GM21381 (cell line): ENCODE measurements around the gene DLGAP1.
"Not testable (repeated sequence)": the region's sequence is repeated elsewhere in the genome, so short reads cannot be mapped to it uniquely, and the experiment has no call there.

Experiments used
- ATAC-seq: cut with Tn5 transposase; IDR thresholded peaks from one replicate; pipeline ENCODE4 v1.9.1; 2021; ENCODE audit warnings: mild to moderate bottlenecking, moderate library complexity; ENCODE audit not compliant: unreplicated experiment

DLGAP1 gene

GRCh38 chr18:3597409-3598357, 857.4 kb downstream of the DLGAP1 start:
- no peak for ATAC-seq

GRCh38 chr18:3596637-3597384, 858.3 kb downstream of the DLGAP1 start:
- peak; percentile 26 for ATAC-seq

GRCh38 chr18:3596324-3596636, 858.8 kb downstream of the DLGAP1 start:
- no peak for ATAC-seq

GRCh38 chr18:3595369-3596273, 859.5 kb downstream of the DLGAP1 start:
- peak; percentile 43 for ATAC-seq

GRCh38 chr18:3594760-3595368, 860.2 kb downstream of the DLGAP1 start:
- no peak for ATAC-seq

GRCh38 chr18:3593904-3594759, 861.0 kb downstream of the DLGAP1 start:
- ATAC-seq: peak; percentile 49

GRCh38 chr18:3593381-3593903, 861.7 kb downstream of the DLGAP1 start:
- no peak for ATAC-seq

GRCh38 chr18:3592864-3593263, 862.2 kb downstream of the DLGAP1 start:
- ATAC-seq: no peak

- ATAC-seq: no peak
These were observed 864.9 kb downstream of the DLGAP1 start for GRCh38 chr18:3590096-3590630.

GRCh38 chr18:3585656-3586509, 869.2 kb downstream of the DLGAP1 start:
- peak; percentile 1 for ATAC-seq

- no peak for ATAC-seq
These were observed 870.1 kb downstream of the DLGAP1 start for GRCh38 chr18:3584897-3585460.

GRCh38 chr18:3584266-3584861, 870.7 kb downstream of the DLGAP1 start:
- ATAC-seq: no peak

- ATAC-seq: no peak
These were observed 871.2 kb downstream of the DLGAP1 start for GRCh38 chr18:3583873-3584247.

GRCh38 chr18:3583106-3583872, 871.8 kb downstream of the DLGAP1 start:
- not testable (repeated sequence) for ATAC-seq

GRCh38 chr18:3581890-3582289, 873.2 kb downstream of the DLGAP1 start:
- no peak for ATAC-seq

GRCh38 chr18:3580523-3581025, 874.5 kb downstream of the DLGAP1 start:
- ATAC-seq: not testable (repeated sequence)

GRCh38 chr18:3579701-3580100, 875.4 kb downstream of the DLGAP1 start:
- no peak for ATAC-seq
